ENCODE measurements around the gene SELENON.

The SELENON gene

DNA sequence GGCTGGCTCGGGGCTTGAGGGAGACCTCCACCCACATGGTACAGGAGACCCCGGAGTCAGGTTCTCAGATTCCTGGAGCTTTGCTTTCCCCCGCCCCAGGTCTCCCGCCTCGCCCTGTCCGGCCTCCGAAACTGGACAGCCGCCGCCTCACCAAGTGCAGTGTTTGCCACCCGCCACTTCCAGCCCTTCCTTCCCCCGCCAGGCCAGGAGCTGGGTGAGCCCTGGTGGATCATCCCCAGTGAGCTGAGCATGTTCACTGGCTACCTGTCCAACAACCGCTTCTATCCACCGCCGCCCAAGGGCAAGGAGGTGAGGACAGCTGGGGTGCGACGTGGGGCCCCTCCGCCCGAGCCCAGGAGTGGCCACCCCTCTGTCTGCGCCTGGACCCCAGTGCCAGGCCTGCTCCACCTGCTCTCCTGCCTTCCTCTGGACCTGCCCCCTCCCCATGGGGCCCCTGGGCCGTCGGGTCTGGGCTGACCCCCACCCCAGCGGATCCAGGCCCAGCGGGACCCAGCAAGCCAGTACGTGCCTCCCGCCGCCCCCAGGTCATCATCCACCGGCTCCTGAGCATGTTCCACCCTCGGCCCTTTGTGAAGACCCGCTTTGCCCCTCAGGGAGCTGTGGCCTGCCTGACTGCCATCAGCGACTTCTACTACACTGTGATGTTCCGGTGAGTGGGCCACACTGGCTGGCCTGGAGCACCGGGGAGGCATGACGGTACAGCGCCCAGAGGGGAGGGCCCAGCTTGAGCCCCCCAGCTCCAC lies 8.7 kb downstream of the SELENON start:
- no peak for DNase-seq (ENCODE audit: low read depth in 2 of 3, low spot score in 2 of 3)

DNA sequence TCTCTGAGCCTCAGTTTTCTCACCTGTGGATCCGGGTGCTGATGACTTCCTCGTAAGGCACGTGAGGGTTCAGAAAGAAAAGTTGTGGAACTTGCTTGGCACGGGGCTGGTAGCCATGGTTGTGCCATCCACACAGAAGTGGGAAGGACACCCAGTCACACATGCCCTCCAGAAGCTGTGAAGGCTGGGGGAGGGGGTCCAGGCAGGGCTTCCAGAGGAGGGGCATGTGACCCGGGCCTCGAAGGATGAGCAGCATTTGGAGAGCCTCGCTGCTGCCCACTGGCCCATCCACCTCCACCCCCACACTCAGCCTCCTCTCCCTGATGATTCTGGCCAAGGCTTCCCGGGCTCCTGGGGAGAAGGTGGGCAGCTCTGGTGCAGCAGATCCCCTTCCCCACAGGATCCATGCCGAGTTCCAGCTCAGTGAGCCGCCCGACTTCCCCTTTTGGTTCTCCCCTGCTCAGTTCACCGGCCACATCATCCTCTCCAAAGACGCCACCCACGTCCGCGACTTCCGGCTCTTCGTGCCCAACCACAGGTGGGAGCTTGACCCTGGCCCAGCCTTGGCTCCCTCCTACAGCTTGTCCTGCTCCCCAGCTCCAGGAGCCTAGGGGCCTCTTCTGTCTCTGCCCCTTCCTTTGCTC lies 9.4 kb downstream of the SELENON start:
- DNase-seq (ENCODE audit: low read depth in 2 of 3, low spot score in 2 of 3): no peak

DNA sequence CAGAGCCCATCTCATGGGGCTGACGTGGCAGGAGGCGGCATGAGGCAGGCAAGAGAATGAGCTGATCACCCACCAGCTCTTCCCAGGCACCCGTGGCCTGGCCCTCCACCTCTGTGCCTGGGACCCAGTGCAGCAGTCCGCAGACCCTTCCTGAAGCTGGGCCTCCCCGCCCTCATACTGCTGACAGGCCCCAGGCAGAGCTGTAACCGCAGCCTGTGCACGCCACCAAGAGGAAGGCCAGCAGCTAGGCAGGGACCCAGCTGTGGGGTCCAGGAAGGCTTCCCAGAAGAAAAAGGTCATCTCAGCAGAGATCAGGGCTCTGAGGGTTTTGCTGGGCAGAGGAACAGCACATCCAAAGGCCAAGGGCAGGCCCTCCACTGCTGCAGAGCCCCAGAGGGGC lies 9.9 kb downstream of the SELENON start:
- no peak for DNase-seq (ENCODE audit: low read depth in 2 of 3, low spot score in 2 of 3)

DNA sequence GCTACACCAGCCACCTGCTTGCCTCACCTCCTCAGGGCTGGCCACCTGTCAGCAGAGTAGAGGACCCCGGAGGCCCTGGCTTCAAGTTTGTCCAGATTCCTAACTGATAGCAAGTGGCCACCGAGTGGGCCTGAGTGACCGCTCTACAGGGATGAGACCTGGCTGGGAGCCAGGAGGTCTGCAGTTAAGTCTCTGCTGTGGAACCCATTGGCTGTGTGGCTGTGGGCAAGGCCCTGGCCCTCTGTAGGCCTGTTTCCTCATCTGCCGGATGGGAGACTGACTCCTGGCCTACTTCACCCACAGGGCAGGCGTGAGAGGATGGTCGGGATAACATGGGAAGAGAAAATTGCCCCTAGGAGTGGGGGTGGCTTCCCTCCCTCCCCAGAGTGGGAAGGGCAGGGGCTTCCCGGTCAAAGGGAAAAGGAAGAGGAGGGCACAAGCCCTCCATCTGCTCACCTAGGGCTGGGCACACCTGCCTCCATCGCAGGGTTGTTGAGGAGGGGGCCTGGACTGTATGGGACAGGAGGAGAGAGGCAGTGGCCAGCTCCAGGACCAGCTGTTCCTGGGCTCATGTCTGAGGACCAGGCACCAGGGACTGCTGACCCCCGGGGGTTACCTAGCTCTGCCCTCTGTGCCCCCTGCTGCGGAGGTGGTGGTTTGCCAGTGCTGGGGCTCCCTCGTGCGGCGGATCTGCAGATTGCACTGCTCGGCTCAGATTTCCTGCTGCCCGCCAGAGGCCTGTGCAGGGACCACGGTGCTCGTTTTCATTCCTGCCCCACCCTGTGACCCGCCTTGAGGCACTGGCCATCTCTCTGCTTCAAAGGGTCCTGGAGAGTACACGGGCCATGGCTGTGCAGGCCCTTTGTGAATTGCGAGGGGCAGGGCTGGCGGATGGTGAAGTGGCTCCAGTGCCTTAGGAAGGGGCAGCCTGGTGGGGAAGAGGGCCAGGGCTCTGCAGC lies 10.6 kb downstream of the SELENON start:
- peak; percentile 51 to 82 (median 77) for DNase-seq (ENCODE audit: low read depth in 2 of 3, low spot score in 2 of 3)

DNA sequence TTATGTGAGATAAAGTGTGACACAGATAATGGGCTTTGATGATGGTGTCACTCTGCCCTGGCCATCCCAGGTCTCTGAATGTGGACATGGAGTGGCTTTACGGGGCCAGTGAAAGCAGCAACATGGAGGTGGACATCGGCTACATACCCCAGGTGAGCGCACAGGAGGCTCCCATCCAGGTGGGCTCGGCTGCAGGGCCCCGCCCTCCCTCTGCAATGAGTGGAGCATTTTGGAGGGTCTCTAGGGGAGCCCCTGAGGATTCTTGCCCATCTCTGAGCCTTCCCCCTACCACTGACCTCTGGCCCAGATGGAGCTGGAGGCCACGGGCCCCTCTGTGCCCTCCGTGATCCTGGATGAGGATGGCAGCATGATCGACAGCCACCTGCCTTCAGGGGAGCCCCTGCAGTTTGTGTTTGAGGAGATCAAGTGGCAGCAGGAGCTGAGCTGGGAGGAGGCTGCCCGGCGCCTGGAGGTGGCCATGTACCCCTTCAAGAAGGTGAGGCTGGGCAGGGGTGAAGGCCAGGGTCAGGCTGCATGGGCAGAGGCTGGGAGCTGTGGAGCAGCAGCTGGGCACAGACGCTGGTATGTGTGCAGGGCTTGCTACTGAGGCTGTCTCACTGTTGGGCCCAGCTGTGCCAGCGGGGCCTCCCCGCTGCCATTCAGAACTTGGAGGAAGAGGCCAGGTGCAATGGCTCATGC lies 11.5 kb downstream of the SELENON start:
- no peak for DNase-seq (ENCODE audit: low read depth in 2 of 3, low spot score in 2 of 3)

DNA sequence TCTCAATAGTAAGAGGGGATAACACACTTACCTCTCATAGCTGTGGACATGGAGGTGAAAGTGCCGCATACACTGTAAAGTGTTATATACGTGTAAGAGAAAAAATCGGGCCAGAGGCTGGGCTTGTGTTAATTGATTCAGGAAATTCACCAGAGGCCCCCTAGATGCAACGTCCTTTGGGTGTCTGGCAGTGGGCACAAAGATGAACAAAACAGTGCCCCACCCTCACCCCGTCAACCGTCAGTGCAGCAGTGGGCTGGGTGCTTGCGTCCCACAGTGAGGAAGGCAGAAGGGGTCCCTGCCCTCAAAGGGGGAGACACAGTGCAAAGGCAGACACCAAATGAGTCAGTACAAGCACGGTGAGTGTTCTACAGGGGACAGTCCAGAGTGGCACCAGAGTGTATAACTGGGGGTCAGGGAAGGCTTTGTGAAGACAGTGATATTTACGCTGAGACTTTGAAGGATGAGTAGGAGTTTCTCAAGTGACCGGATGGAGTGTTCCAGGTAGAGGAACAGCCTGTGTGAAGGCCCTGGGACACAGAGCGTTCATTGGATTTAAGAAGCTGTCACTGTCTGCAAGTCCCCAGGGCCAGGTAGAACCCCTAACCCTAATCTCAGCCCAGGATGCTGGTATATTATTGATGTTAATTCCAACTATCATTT lies 13.2 kb downstream of the SELENON start:
- DNase-seq (ENCODE audit: low read depth in 2 of 3, low spot score in 2 of 3): no peak

DNA sequence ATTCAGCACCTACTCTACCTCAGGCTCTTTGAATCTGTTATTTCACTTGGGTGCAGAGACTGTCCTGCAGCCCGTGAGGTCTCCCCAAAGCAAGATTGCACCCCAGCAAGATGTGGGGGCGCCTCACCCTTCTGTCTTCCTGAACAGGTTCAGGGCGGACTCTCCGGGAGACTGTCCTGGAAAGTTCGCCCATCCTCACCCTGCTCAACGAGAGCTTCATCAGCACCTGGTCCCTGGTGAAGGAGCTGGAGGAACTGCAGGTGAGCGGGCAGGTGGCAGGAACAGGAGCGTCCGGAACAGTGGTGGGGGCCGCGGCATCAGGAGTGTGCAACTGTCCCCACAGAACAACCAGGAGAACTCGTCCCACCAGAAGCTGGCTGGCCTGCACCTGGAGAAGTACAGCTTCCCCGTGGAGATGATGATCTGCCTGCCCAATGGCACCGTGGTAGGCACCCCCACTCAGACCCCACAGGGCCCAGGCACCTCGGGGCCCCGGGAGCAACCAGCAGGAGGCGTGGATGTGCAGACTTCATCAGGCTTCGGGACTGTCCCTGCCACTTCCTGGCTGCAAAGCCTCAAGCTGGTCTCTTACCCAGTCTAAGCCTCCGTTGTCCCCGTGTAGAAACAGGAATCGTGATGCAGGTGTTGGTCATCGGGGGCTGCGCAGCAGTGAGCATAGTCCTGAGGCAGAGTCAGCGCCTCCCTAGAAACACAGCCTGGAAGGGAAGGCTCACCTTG lies 13.9 kb downstream of the SELENON start:
- no peak for DNase-seq (ENCODE audit: low read depth in 2 of 3, low spot score in 2 of 3)

DNA sequence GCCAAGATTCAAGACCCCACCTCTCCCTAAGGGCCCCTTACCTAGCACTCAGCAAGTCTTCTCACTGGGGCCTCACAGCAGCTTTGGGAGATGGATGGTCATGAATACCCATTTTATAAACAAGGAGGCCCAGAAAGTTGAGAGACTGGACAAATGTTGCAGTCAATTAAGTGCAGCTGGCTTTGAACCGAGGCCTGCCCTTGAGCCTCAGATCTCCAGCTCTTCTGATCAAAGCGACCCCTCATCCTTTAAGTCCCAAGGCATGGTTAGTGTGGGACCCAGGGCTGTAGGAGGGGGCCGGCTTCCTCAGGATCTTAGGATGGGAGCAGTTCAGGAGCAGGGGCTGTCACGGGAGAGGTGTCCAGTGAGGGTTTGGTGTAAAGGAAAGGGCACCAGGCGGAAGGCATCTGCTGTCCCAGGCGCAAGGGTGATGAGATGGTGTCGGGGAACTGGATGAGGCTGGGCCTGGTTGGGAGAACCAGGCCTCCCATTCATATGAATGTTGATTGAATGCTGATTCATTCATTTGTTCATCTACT lies 14.6 kb downstream of the SELENON start:
- DNase-seq (ENCODE audit: low read depth in 2 of 3, low spot score in 2 of 3): no peak

DNA sequence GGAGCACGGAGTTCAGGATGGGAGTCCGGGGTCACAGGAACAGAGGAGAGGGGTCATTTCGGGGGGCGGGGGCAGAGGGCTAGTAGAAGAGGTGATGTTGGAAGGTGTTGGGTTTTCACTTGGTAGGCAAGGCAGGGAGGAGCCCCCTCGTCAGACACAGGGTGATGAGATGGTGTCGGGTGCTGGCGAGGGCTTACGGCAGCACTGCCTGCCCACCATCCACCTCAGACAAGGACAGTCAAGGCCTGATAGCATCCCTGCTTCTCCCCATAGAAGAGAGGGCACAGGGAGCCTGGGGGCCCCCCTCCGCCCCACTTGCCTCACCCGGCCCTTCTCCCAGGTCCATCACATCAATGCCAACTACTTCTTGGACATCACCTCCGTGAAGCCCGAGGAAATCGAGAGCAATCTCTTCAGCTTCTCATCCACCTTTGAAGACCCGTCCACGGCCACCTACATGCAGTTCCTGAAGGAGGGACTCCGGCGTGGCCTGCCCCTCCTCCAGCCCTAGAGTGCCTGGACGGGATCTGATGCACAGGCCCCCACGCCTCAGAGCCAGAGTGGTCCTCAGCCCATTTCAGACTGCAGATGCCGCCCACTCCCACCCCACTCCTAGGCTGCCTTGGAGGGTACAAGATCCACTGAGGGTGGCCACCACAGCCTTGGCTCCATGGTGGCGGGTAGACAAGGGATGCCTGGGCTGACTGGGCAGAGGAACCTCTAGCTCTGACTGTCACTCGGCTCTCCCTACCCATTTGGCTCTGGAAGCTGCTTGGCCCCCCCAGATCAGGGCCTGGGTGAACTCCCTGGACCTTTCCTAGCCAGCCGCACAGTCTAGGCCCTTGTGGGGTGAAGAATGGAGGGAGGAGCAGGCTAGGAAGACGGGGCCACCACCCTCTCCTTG lies 15.5 kb downstream of the SELENON start:
- DNase-seq (ENCODE audit: low read depth in 2 of 3, low spot score in 2 of 3): no peak

DNA sequence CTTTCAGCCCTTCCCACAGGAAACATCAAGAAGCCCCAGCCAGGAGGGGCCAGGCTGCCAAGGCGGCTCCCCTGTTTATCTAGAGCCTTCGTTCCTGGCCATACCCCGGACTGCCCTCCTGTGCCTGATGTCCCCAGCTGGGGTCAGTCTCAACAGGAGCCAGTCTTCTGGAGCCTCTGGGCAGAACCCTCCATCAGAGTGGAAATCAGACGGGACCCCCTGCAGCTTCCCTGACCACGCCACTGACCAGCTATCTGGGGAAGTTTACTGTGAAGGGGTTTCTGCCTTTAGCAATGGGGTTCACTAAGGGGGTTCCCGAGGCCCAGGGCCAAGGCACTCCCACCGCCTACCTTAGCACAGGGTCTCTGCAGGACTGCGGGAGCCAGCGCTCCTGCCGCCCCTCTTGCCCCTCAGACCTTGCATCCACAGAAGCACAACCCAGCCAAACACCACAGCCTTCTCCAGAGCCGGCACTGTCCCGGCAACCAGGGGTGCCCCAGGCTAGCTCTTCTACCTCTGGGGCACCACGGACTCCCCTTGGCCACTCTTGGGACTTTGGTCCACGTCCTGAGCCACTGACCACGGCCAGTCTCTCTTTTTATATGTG lies 16.2 kb downstream of the SELENON start:
- no peak for DNase-seq (ENCODE audit: low read depth in 2 of 3, low spot score in 2 of 3)

DNA sequence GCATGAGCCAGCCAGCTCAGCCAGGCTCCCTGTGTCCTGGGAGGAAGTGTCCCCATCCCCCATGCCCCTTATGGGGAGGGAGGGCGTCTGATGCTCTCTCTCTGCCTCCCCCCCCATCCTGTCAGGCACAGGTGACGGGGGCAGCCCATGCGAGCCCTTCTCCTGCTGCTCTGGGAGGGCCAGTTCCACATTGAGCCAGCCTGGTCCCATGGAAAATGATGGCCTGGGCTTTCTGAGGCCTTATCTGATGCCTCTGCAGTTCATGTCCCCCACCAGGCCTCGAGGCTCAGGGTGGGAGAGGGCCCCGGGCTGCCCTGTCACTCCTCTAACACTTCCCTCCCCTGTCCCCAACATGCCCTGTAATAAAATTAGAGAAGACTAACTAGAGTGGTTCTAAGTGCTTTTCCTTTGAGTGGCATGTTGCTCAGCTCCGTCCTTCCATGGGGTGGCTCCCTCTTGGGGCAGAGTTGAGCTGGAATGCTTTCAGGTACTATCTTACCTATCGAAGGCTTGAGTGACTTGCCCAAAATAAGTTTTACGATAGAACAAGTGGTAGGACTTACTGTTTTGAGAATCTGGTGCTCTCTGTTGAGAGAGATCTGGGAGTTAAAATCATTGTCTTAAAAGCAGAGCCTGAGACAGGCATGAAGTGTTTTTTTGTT lies 18.0 kb downstream of the SELENON start:
- DNase-seq (ENCODE audit: low read depth in 2 of 3, low spot score in 2 of 3): no peak

DNA sequence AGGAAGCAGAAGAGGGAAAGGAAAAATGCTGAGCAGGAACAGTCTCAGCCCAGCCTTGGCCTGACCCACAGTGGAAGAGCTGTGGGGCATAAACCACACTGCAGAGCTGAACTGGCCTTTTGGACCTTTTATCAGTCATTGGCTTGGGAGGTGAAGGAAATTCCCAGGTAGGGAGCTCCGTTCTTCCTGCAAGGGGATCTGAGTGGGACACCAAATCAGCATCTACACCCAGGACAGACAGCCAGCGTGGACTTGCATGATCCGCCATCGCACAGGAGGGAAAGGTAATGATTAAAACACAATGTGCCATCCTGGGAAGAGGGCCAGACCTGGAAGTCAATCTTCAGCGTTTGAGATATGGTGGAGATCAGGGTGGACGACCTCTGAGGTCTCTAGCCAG lies 18.6 kb downstream of the SELENON start:
- no peak for DNase-seq (ENCODE audit: low read depth in 2 of 3, low spot score in 2 of 3)

DNA sequence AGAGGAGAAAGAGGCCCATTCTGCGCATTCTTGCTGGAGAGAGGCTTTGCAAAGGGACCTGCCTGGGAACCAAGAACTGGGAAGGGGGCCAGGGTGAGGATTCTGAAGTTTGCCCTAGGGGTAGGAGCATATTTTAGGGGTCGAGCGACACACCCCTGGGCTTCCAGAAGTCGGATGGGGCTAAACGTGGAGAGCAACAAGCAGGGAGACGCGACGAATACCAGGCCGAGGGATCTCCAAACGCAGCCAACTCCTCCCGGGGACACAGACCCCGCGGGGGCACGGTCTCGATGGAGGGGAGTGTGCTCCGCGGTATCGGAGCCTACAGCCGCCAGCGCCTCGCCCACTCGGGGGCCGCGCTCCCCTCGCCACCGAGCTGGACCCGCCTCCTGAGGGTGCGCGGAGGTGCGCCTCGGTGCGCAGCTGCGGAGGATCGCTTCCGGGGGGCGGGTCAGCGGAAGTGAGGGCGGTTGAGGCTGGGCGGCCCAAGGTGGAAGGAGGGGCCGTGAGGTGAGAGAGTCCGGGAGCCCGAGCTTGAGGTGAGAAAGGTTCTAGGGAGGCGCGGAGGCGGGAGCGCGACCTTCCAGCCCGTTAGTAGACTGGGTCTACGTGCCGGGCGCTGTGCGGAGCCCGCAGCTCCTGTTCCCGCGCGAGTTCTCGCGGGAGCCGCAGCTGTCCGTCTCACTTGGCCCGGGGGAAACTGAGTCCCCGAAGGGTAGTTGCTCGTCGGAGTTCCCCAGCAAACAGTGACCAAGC lies 19.7 kb downstream of the SELENON start, which contains the start of gene MTFR1L:
Gene MTFR1L, plus strand, starts transcription at position 464 of the 756 bp plus-strand sequence. CDS start 3,151 bp downstream, outside the sequence.
- DNase-seq (ENCODE audit: low read depth in 2 of 3, low spot score in 2 of 3): peak; percentile 76 to 87 (median 78)

DNA sequence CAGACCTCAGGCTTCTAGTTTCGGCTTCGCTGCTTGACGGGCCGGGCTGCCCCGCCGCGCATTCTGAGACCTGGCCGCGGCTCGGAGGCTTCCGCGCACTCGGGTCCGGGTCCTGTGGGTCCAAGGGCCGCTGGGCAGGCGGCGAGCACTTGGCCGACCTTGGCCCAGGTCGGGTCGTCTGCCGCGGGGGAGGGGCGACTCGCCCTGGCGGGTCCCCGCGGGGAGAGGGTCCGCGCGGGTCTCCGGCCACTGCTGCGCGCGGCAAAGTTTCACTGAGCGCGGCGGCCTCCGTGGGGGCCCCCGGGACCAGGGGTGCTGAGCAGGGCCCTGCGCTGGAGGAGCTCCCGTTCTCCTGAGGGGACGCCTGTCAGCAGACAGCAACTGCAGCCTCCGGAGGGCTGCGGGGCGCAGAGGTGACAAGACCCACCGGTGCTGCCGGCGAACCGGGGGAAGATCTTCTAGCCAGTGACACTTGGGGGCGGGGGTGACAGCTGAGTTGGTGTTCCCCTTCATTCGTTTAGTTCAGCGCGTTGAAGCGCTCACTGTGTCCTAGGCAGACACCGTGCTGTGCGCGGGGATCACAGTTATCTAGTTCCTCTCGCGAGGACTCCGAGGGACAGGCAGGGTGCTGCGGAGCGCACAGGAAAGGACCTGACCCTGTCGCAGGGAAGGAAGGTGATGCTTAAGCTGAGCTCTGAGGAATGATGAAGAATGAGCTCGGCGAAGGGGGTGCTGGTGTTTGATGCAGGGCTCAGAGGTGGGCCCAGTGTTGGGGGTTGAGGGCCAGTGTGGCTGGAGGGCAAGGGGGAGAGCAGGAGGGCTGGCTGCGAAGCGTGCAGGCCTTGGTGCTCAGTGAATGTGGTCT lies 20.5 kb downstream of the SELENON start:
- peak in 1 of 3 experiments; percentile 39 for DNase-seq (ENCODE audit: low read depth in 2 of 3, low spot score in 2 of 3)

DNA sequence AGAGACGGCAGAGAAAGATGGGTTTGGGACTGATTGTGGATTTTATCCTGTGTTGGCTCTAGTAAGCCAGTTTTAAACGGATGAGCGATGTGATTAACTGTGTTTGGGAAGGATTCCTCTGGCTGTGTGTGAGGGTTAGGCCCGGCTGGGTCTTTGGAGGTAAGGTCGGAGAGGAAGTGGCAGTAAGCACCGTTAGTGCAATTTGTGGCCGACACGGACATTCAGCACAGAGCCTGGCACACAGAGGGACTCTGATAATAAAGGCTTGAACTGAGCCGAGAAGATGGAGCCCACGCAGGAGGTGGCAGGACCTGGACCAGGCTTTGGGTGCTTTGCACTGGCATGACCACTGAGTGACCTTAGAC lies 21.1 kb downstream of the SELENON start:
- no peak for DNase-seq (ENCODE audit: low read depth in 2 of 3, low spot score in 2 of 3)

DNA sequence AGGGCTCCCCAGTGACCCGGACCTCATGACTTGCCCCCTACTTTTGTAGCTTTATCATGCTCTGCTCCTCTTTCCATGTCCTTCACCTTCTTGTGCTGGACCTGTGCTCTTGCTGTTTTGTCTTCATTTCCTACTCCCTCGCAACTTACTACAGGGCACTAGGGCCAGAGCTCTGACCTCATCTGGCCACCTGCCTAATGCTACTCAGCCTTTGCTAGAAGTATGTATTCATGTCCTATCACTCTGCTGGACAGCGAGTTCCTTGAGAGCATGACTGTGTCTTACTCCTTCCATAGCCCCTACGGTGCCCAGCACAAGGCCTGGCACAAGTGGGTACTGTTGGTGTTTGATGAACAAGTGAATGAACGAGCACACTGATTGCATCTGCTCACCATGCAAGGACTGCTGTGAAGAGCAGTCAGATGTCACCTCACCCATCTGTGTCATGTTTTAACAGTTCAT lies 21.7 kb downstream of the SELENON start:
- DNase-seq (ENCODE audit: low read depth in 2 of 3, low spot score in 2 of 3): no peak

All from activated CD8-positive, alpha-beta memory T cell treated with anti-CD3 and anti-CD28 coated beads for 48 hours (primary cell).